Fibroblast of mammary gland (primary cell): ENCODE data around the gene STAB2.

Source experiments
- DNase-seq: peaks from one replicate; pipeline ENCODE4 v3.0.0-alpha.2; 2010; ENCODE audit warnings: low read depth
- H3K4me3 ChIP-seq: 2 replicates; pipeline ENCODE4 v1.5.1; 2011; ENCODE audit warnings: low read depth, mild to moderate bottlenecking, low read length, moderate library complexity; ENCODE audit not compliant: control insufficient read depth
- TF ChIP-seq, protein P1 (sequence below): conservative IDR thresholded peaks from 2 replicates; pipeline ENCODE4 v1.5.1; 2011; ENCODE audit warnings: low read depth, low read length, inconsistent platforms; ENCODE audit not compliant: control insufficient read depth, insufficient read depth

STAB2 gene

DNA sequence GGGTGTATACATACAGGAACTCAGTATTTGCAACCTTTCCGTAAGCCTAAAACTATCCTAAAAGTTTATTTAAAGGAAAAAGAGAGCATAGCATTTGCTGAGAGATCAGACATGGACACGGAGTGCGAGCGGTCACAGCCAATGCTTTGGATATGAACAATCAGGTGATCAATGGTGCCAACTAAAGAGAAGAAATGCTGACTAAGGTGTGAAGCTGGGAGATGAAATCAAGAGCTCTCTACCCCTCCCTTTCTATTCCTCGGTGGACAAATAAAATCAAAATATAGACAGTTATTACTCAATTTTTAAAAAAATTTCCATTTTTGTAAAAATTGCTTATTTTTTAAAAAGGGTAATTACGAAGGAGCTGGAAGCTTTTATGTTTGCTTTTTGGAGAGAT lies 224.7 kb downstream of the STAB2 start:
- no peak overlapping the region for H3K4me3 ChIP-seq
- no peak for DNase-seq
- TF ChIP-seq, protein P1, sequence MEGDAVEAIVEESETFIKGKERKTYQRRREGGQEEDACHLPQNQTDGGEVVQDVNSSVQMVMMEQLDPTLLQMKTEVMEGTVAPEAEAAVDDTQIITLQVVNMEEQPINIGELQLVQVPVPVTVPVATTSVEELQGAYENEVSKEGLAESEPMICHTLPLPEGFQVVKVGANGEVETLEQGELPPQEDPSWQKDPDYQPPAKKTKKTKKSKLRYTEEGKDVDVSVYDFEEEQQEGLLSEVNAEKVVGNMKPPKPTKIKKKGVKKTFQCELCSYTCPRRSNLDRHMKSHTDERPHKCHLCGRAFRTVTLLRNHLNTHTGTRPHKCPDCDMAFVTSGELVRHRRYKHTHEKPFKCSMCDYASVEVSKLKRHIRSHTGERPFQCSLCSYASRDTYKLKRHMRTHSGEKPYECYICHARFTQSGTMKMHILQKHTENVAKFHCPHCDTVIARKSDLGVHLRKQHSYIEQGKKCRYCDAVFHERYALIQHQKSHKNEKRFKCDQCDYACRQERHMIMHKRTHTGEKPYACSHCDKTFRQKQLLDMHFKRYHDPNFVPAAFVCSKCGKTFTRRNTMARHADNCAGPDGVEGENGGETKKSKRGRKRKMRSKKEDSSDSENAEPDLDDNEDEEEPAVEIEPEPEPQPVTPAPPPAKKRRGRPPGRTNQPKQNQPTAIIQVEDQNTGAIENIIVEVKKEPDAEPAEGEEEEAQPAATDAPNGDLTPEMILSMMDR: no peak

DNA sequence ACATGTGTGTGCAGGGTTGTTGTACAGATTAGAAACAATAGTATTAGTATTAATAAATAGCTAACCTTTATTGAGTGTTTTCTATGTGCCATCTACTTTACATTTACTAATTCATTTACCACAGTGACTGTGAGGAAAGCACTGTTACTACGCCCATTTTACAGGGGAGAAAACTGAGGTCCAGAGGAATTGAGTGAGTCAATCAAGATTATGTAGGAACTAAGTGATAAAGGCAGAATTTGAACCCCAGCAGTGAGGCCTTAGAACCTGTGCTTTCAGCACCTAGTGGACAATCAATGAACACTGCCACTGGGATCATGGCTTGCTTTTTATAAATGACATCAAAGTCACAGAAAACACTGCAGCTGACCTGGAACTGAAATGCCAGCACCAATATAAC lies 225.7 kb downstream of the STAB2 start:
- TF ChIP-seq, protein P1: no peak
- DNase-seq: no peak
- no peak overlapping the region for H3K4me3 ChIP-seq

DNA sequence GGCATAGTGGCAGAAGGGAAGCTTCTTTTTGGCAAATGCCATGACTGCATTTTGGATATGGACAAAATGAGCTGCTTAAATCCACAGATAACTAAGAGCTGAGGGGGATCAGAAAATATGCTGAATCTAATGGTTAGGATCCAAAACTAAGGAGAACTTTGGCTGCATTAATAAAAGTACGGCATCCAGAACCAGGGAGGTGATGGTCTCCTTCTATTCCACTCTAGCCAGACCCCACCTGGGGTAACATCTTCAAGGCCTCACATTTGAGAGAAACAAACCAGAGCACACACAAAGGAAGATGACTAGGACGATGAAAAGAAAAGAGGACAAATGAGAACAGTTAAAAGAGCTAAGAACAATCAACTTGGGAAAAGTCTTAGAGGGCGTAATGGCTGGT lies 226.4 kb downstream of the STAB2 start:
- TF ChIP-seq, protein P1: no peak
- H3K4me3 ChIP-seq: no peak overlapping the region
- DNase-seq: no peak

DNA sequence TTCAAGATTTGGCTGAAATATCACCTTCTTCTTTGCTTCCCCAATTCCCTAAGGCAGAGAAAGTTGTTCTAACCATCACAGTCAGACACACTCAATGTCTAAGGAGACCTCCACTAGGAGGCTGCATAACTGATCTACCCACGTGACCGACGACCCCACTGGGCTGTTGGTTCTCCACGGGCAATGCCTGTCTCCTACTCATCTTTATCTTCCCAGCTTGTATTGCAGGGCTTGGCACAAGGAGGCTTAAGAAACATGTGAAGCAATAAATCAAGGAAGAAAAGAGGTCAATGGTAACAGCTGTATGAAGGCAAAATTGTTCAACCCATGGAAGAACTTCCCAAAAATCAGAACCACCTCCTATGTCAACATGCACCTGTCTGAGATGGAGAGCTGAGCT lies 226.9 kb downstream of the STAB2 start:
- TF ChIP-seq, protein P1: no peak
- peak; percentile 19 for DNase-seq
- H3K4me3 ChIP-seq: no peak overlapping the region

DNA sequence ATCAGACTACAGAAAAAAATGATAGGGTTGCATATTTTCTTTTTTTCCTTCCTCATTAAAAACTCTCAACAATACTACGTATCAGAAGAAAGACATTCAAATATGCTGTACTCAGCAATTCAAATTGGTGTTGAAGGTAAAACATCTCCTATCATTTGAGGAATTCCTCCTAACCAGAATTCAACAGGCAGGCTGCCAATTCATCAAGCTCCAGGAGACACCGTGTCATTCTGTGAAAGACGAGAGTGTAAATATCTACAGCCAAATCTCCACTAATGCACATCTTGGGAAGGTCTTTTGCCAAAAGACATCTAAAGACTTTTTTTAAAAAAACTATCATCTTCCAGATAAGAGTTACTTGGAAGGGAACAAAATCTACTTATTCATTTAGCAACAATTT lies 227.4 kb downstream of the STAB2 start:
- H3K4me3 ChIP-seq: no peak overlapping the region
- TF ChIP-seq, protein P1: no peak
- no peak for DNase-seq
